IMR-90 (cell line): ENCODE measurements around the gene GLIS1. TPM values are rescaled to one million over a fixed set of nuclear protein-coding genes. Genes with fewer than 3 reads are reported as not detected.

Source experiments
- ATAC-seq: fragments of 200-7000 bp; cut with Tn5 transposase; 2 replicates; pipeline ENCODE4 v1.9.1; 2020; ENCODE audit warnings: low read depth, mild to moderate bottlenecking, moderate library complexity
- BruUV-seq: library from RNA; stranded (reverse); fragments of 400-500 nt; replicated peaks from 2 replicates; lab custom pipeline; 2021; lab: Mats Ljungman, UMichigan
- CTCF ChIA-PET: fragments of 300-600 bp; formaldehyde crosslinking; extraction: SDS; loops from one replicate; lab custom pipeline; 2021; ENCODE audit warnings: antibody characterized with exemption; lab: Yijun Ruan, JAX
- POLR2A ChIA-PET: fragments of 300-600 bp; sonication (Branson Sonifier 250); formaldehyde crosslinking; loops from one replicate; lab custom pipeline; 2022; ENCODE audit warnings: antibody characterized with exemption; ENCODE audit not compliant: unreplicated experiment; lab: Charles Lee
- DNase-seq: peaks from one replicate; pipeline ENCODE4 v3.0.0; 2013
- H2AFZ ChIP-seq: replicated peaks from 2 replicates; pipeline ENCODE3; 2013; ENCODE audit warnings: low read length, mild to moderate bottlenecking; ENCODE audit not compliant: poor library complexity
- H2AK5ac ChIP-seq: 2 replicates; pipeline ENCODE4 v1.6.1; 2013; ENCODE audit warnings: low read depth, low read length, inconsistent platforms
- H2AK9ac ChIP-seq: replicated peaks from 2 replicates; pipeline ENCODE3; 2013; ENCODE audit warnings: mild to moderate bottlenecking, low read depth, low read length, moderate library complexity; ENCODE audit not compliant: poor library complexity
- H2BK120ac ChIP-seq: 2 replicates; pipeline ENCODE4 v1.6.1; 2013; ENCODE audit warnings: low read depth, low read length, inconsistent platforms
- H2BK15ac ChIP-seq: 3 replicates; pipeline ENCODE4 v1.6.1; 2013; ENCODE audit warnings: low read depth, low read length, inconsistent platforms
- H2BK20ac ChIP-seq: 2 replicates; pipeline ENCODE4 v1.6.1; 2013; ENCODE audit warnings: low read depth, mild to moderate bottlenecking, inconsistent platforms, low read length, moderate library complexity
- H2BK5ac ChIP-seq: 2 replicates; pipeline ENCODE4 v1.6.1; 2013; ENCODE audit warnings: mild to moderate bottlenecking, low read depth, low read length, inconsistent platforms; ENCODE audit not compliant: poor library complexity, severe bottlenecking
- H3K14ac ChIP-seq: replicated peaks from 2 replicates; pipeline ENCODE4 v1.6.1; 2013; ENCODE audit warnings: low read depth, low read length, inconsistent platforms
- H3K18ac ChIP-seq: 2 replicates; pipeline ENCODE4 v1.6.1; 2013; ENCODE audit warnings: low read depth, low read length, control low read depth
- H3K23ac ChIP-seq: 2 replicates; pipeline ENCODE4 v1.6.1; 2013; ENCODE audit warnings: low read depth, low read length, inconsistent platforms
- H3K27ac ChIP-seq: 2 replicates; pipeline ENCODE4 v1.5.1; 2013; ENCODE audit warnings: mild to moderate bottlenecking, control low read depth, low read length; ENCODE audit not compliant: insufficient read depth
- H3K27me3 ChIP-seq: 2 replicates; pipeline ENCODE4 v1.6.1; 2013; ENCODE audit warnings: low read length; ENCODE audit not compliant: control insufficient read depth, insufficient read depth
- H3K36me3 ChIP-seq: 2 replicates; pipeline ENCODE4 v1.6.1; 2013; ENCODE audit warnings: low read length, mixed read lengths; ENCODE audit not compliant: control insufficient read depth, insufficient read depth
- H3K4ac ChIP-seq: 2 replicates; pipeline ENCODE4 v1.6.1; 2013; ENCODE audit warnings: low read depth, low read length, inconsistent platforms
- H3K4me1 ChIP-seq: 2 replicates; pipeline ENCODE4 v1.6.1; 2013; ENCODE audit warnings: low read length, mixed read lengths; ENCODE audit not compliant: control insufficient read depth, insufficient read depth
- H3K4me2 ChIP-seq: 2 replicates; pipeline ENCODE4 v1.6.1; 2013; ENCODE audit warnings: low read depth, mild to moderate bottlenecking, control low read depth, low read length, moderate library complexity
- H3K4me3 ChIP-seq: 2 replicates; pipeline ENCODE4 v1.5.1; 2013; ENCODE audit warnings: low read depth, mild to moderate bottlenecking, control low read depth, low read length, moderate library complexity; ENCODE audit not compliant: insufficient read depth
- H3K56ac ChIP-seq: 2 replicates; pipeline ENCODE4 v1.6.1; 2013; ENCODE audit warnings: low read length, inconsistent platforms; ENCODE audit not compliant: insufficient read depth; ENCODE audit errors: extremely low read depth
- H3K79me1 ChIP-seq, 2 experiments: 2 replicates each; pipeline ENCODE4 v1.6.1; 2013; ENCODE audit warnings: low read length in 2 of 2, inconsistent platforms in 1 of 2, low read depth in 1 of 2
- H3K9ac ChIP-seq: 2 replicates; pipeline ENCODE4 v1.6.1; 2013; ENCODE audit warnings: low read depth, low read length, control low read depth
- H3K9me1 ChIP-seq: 2 replicates; pipeline ENCODE4 v1.6.1; 2013; ENCODE audit warnings: low read length, inconsistent platforms; ENCODE audit not compliant: insufficient read depth
- H3K9me3 ChIP-seq: 2 replicates; pipeline ENCODE4 v1.6.1; 2013; ENCODE audit warnings: low read length; ENCODE audit not compliant: control insufficient read depth, insufficient read depth
- H4K20me1 ChIP-seq: 2 replicates; pipeline ENCODE4 v1.6.1; 2013; ENCODE audit warnings: low read length, inconsistent platforms; ENCODE audit not compliant: insufficient read depth
- H4K5ac ChIP-seq: 2 replicates; pipeline ENCODE4 v1.6.1; 2013; ENCODE audit warnings: mild to moderate bottlenecking, low read depth, low read length, control low read depth
- H4K8ac ChIP-seq, 2 experiments: 2 replicates each; pipeline ENCODE4 v1.6.1; 2013; ENCODE audit warnings: low read depth in 2 of 2, low read length in 2 of 2, control low read depth in 1 of 2, inconsistent platforms in 1 of 2
- H4K91ac ChIP-seq: 2 replicates; pipeline ENCODE4 v1.6.1; 2013; ENCODE audit warnings: low read depth, low read length, inconsistent platforms; ENCODE audit not compliant: insufficient read depth
- CEBPB ChIP-seq: IDR thresholded peaks from 2 replicates; pipeline ENCODE4 v1.6.1; 2012; ENCODE audit warnings: low read depth, low read length, improper control_type of control experiment
- CHD1 ChIP-seq: IDR thresholded peaks from 2 replicates; pipeline ENCODE4 v1.6.1; 2012; ENCODE audit warnings: low read depth, low read length, improper control_type of control experiment
- NFE2L2 ChIP-seq: fragments of 150-350 bp; IDR thresholded peaks from 2 replicates; pipeline ENCODE4 v1.6.1; 2016; ENCODE audit warnings: low read depth, mild to moderate bottlenecking, low read length
- RAD21 ChIP-seq: IDR thresholded peaks from 2 replicates; pipeline ENCODE4 v1.6.1; 2012; ENCODE audit warnings: low read length, improper control_type of control experiment
- RCOR1 ChIP-seq: IDR thresholded peaks from 2 replicates; pipeline ENCODE4 v1.6.1; 2012; ENCODE audit warnings: mild to moderate bottlenecking, low read length, improper control_type of control experiment; ENCODE audit not compliant: insufficient replicate concordance
- RFX5 ChIP-seq: IDR thresholded peaks from 2 replicates; pipeline ENCODE4 v1.8.0; 2012; ENCODE audit warnings: low read depth, mild to moderate bottlenecking, low read length, moderate library complexity
- SMC3 ChIP-seq: fragments of 150-350 bp; IDR thresholded peaks from 2 replicates; pipeline ENCODE4 v1.6.1; 2016; ENCODE audit warnings: low read depth, mild to moderate bottlenecking, antibody characterized with exemption, low read length, moderate library complexity
- WGBS, 2 experiments: methylation state at CpG; one replicate each; pipeline versions ENCODE4 v1.1.5 to v1.1.7; 2013; ENCODE audit warnings: missing lambda C conversion rate in 2 of 2; ENCODE audit not compliant: insufficient read length in 1 of 2; ENCODE audit errors: extremely low coverage in 2 of 2; 5-methylcytosine and 5-hydroxymethylcytosine counted together
- dilution Hi-C: fragments of 300-500 bp; cut with HindIII; formaldehyde crosslinking; loops from one replicate; pipeline ENCODE4 v1.14.3; 2018; ENCODE audit warnings: low sequenced_read_pairs; ENCODE audit not compliant: unreplicated experiment
- in situ Hi-C: fragments of 300-500 bp; cut with MboI; formaldehyde crosslinking; loops from 3 replicates; pipeline ENCODE4 v1.14.3; 2019; ENCODE audit warnings: low sequenced_read_pairs, inconsistent platforms, mixed read lengths
- intact Hi-C: fragments of 100-400 bp; cut with micrococcal nuclease; formaldehyde crosslinking; loops from 2 replicates; pipeline ENCODE4 v1.10.0; 2022
- polyA plus RNA-seq, 3 experiments: library from polyadenylated mRNA; depleted of rRNA; stranded (reverse); fragments of >200 nt; gene quantifications; 2 replicates each; pipeline ENCODE4 v1.2.3, GENCODE V29; 2012; ENCODE audit warnings: low replicate concordance in 1 of 3
- total RNA-seq: library from RNA; depleted of rRNA; stranded (reverse); fragments of >200 nt; gene quantifications from 2 replicates; pipeline ENCODE4 v1.2.3, GENCODE V29; 2012
- TF ChIP-seq, protein P1 (sequence below): fragments of 150-350 bp; IDR thresholded peaks from 2 replicates; pipeline ENCODE4 v1.6.1; 2016; ENCODE audit warnings: low read depth, mild to moderate bottlenecking, low read length, moderate library complexity, borderline replicate concordance
- TF ChIP-seq, protein P2 (sequence below): conservative IDR thresholded peaks from 2 replicates; pipeline ENCODE4 v1.5.1; 2012; ENCODE audit warnings: mild to moderate bottlenecking, low read depth, low read length, improper control_type of control experiment

GLIS1 gene
- total and polyA plus RNA-seq, 2 of the 4 experiments (the other 2 are of a cell fraction): 0.18 to 2.3 TPM

DNA sequence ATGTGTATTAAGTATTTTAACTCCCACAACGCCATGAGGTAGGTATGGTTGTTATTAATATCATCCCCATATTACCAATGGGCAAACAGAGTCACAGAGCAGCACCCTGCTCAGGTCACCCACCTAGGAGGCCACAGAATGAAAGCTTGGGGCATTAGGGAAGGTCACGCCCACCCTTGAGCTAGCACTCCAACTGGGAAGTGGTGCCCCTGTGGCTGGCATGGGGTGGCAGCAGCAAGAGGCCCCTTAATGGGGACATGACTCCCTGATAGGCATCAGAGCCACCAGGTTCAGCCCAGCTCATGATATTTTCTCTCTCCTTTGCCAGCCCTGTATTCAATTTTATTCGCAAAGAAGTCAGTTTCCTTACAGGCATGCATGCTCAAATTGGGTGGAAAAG, 189.2 kb downstream of the GLIS1 start:
- Histone ChIP-seq H4K5ac (no peak overlapping the region), H2AK9ac (no peak overlapping the region), H3K79me1 (0 out of 4 replicates have a peak, but pooled peaks cover 0 to 4% of the 10 kb centered on the region in 2 experiments), H3K4me2 (no peak overlapping the region), H3K4me1 (peaks cover 6% of the 10 kb centered on the region), H2BK20ac (no peak overlapping the region), H3K9me1 (peaks cover 6% of the 10 kb centered on the region), H2BK5ac (no peak overlapping the region), H2BK120ac (no peak overlapping the region), H3K18ac (no peak overlapping the region), H2AFZ (no peak overlapping the region), H3K9me3 (no peaks in the 10 kb centered on the region), H3K4me3 (no peak overlapping the region), H2BK15ac (no peak overlapping the region), H3K27me3 (no peaks in the 10 kb centered on the region), H3K36me3 (no peaks in the 10 kb centered on the region), H3K9ac (no peak overlapping the region), H4K91ac (no peak overlapping the region), H2AK5ac (no peak overlapping the region), H4K8ac (no peak overlapping the region), H3K23ac (no peak overlapping the region), H3K27ac (no peak overlapping the region), H4K20me1 (peaks cover 6% of the 10 kb centered on the region), H3K14ac (no peak overlapping the region), H3K56ac (no peak overlapping the region), H3K4ac (no peak overlapping the region)
- no CpG with 5 or more reads among the region's 3 CpGs for WGBS, 2 experiments
- POLR2A ChIA-PET: no interaction called here
- no peak for ATAC-seq
- dilution Hi-C loops: no loop called here
- CTCF ChIA-PET: no interaction called here
- no TSS peak for BruUV-seq
- no peak for DNase-seq
- no peak for TF ChIP-seq SMC3
- TF ChIP-seq CHD1: no peak
- no peak for TF ChIP-seq RAD21
- TF ChIP-seq NFE2L2: no peak
- TF ChIP-seq CEBPB: no peak
- TF ChIP-seq, protein P1, sequence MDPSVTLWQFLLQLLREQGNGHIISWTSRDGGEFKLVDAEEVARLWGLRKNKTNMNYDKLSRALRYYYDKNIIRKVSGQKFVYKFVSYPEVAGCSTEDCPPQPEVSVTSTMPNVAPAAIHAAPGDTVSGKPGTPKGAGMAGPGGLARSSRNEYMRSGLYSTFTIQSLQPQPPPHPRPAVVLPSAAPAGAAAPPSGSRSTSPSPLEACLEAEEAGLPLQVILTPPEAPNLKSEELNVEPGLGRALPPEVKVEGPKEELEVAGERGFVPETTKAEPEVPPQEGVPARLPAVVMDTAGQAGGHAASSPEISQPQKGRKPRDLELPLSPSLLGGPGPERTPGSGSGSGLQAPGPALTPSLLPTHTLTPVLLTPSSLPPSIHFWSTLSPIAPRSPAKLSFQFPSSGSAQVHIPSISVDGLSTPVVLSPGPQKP: no peak
- no peak for TF ChIP-seq RFX5
- no peak for TF ChIP-seq RCOR1
- TF ChIP-seq, protein P2, sequence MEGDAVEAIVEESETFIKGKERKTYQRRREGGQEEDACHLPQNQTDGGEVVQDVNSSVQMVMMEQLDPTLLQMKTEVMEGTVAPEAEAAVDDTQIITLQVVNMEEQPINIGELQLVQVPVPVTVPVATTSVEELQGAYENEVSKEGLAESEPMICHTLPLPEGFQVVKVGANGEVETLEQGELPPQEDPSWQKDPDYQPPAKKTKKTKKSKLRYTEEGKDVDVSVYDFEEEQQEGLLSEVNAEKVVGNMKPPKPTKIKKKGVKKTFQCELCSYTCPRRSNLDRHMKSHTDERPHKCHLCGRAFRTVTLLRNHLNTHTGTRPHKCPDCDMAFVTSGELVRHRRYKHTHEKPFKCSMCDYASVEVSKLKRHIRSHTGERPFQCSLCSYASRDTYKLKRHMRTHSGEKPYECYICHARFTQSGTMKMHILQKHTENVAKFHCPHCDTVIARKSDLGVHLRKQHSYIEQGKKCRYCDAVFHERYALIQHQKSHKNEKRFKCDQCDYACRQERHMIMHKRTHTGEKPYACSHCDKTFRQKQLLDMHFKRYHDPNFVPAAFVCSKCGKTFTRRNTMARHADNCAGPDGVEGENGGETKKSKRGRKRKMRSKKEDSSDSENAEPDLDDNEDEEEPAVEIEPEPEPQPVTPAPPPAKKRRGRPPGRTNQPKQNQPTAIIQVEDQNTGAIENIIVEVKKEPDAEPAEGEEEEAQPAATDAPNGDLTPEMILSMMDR: no peak
- in situ Hi-C loops: no loop called here
- intact Hi-C loops: no loop called here
